SJCRH30 (cell line): ENCODE data around the gene CCN2. TPM values are rescaled to one million over a fixed set of nuclear protein-coding genes. Genes with fewer than 3 reads are reported as not detected.

Experiments used
- DNase-seq, 2 experiments: peaks; one replicate each; pipeline ENCODE4 v3.0.0-alpha.2; 2015 to 2020
- H3K27ac ChIP-seq: fragments of 250-450 bp; sonication (Bioruptor Pico); 2 replicates; pipeline ENCODE4 v1.5.1; 2020; ENCODE audit warnings: mild to moderate bottlenecking, moderate library complexity
- H3K27me3 ChIP-seq: fragments of 250-450 bp; sonication (Bioruptor Pico); 2 replicates; pipeline ENCODE4 v1.5.1; 2020; ENCODE audit warnings: mild to moderate bottlenecking, moderate library complexity
- H3K36me3 ChIP-seq: fragments of 250-450 bp; sonication (Bioruptor Pico); 2 replicates; pipeline ENCODE4 v1.5.1; 2020; ENCODE audit warnings: mild to moderate bottlenecking, moderate library complexity
- H3K4me1 ChIP-seq: fragments of 250-450 bp; sonication (Bioruptor Pico); 2 replicates; pipeline ENCODE4 v1.5.1; 2020; ENCODE audit warnings: mild to moderate bottlenecking, moderate library complexity
- H3K4me3 ChIP-seq: fragments of 250-450 bp; sonication (Bioruptor Pico); 2 replicates; pipeline ENCODE4 v1.5.1; 2020; ENCODE audit warnings: mild to moderate bottlenecking, moderate library complexity
- H3K9me3 ChIP-seq: fragments of 250-450 bp; sonication (Bioruptor Pico); replicated peaks from 2 replicates; pipeline ENCODE4 v1.5.1; 2020; ENCODE audit warnings: mild to moderate bottlenecking, moderate library complexity
- total RNA-seq: library from RNA; depleted of rRNA; stranded (reverse); fragments of >200 nt; shearing (Covaris generic); gene quantifications from 2 replicates; pipeline ENCODE4 v1.2.3, GENCODE V29; 2014; rRNA removed

Gene CCN2, protein sequence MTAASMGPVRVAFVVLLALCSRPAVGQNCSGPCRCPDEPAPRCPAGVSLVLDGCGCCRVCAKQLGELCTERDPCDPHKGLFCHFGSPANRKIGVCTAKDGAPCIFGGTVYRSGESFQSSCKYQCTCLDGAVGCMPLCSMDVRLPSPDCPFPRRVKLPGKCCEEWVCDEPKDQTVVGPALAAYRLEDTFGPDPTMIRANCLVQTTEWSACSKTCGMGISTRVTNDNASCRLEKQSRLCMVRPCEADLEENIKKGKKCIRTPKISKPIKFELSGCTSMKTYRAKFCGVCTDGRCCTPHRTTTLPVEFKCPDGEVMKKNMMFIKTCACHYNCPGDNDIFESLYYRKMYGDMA
- total RNA-seq: 2.3 TPM in 2 replicates

DNA sequence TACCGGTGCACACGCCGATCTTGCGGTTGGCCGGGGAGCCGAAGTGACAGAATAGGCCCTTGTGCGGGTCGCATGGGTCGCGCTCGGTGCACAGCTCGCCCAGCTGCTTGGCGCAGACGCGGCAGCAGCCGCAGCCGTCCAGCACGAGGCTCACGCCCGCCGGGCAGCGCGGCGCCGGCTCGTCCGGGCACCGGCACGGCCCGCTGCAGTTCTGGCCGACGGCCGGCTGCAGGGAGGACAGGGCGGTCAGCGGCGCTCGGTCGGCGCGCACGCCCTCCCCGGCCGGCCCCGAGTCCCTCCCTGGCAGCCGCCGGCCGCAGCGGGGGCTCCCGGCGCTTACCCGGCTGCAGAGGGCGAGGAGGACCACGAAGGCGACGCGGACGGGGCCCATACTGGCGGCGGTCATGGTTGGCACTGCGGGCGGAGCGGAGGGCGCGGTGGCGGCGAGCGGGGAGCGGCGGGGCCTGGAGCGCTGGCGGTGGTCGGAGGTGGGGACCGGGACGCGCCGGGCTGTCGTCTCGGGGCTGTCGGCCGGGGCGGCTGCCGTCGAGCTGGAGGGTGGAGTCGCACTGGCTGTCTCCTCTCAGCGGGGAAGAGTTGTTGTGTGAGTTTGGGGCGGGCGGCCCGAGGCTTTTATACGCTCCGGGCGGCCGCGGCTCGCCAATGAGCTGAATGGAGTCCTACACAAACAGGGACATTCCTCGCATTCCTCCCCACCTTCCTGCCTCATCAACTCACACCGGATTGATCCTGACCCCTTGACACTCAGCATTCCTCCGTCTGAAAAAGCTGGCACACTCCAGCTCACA, at the start of gene CCN2:
Gene CCN2 (minus strand): TSS at position 606 of the 809 bp plus-strand sequence. CDS start 200 bp downstream, at position 406.
- peak; percentile 87 to 90 for DNase-seq
- Histone ChIP-seq H3K9me3 (no peaks in the 10 kb centered on the region), H3K27me3 (no peaks in the 10 kb centered on the region), H3K36me3 (peaks cover 2% of the 10 kb centered on the region; the same call in 1 of the 2 replicates), H3K4me3 (peak within 1 kb of the TSS; percentile 65), H3K27ac (peak within 1 kb of the TSS; percentile 52), H3K4me1 (peaks cover 16% of the 10 kb centered on the region)

DNA sequence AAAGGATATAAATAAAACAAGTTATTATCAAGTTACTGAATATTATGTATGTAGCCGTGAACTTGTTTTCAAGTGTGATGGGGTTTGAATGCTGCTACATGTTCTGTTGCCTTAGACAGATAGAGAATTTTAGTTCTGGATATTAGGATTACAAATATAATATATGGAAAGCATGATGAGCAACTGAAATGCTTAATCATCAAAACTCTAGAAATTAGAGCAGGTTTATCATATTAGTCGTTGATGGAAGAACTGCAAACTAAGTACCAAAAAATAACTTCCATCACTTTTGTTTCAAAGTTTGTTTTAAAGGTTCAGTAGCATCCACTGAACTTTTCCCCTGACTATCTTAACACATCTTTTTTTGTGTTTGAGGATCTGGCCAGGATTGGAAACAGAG, 49.1 kb upstream of the CCN2 start:
- DNase-seq: no peak
- no peak overlapping the region for H3K27ac ChIP-seq
- no peaks in the 10 kb centered on the region for H3K27me3 ChIP-seq
- H3K36me3 ChIP-seq: no peaks in the 10 kb centered on the region
- H3K9me3 ChIP-seq: no peaks in the 10 kb centered on the region
- H3K4me1 ChIP-seq: peaks cover 13% of the 10 kb centered on the region
- H3K4me3 ChIP-seq: no peak overlapping the region

DNA sequence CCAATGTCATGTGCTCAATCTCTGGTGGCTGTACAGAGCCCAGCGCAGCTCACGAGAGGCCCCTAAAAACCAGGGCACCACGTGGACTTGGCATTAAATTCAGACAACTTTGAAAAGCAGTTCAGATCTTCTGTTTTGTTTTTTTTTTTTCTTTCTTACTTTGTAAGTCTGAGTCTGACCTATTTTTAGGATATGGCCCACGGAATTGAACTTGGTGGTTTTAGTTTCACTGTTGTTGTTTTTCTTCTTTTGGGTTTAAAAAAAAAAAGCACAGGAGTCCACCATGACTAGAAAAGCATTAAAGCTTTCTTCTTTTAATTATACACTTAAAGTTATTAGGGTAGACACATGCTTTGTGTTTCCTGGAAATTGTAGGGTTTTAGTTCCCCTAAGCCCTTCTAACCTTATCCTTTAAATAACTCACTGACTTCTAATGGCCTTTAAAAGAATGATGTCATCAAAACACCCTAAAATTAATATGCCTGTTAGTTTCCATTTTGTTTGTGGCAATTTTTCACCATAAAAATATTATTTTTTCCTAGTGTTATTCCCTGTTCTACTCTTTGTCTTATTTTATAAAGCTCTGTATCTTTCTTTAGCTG, 48.5 kb upstream of the CCN2 start:
- Histone ChIP-seq H3K4me3 (no peak overlapping the region), H3K27me3 (no peaks in the 10 kb centered on the region), H3K4me1 (peaks cover 13% of the 10 kb centered on the region), H3K9me3 (no peaks in the 10 kb centered on the region), H3K36me3 (no peaks in the 10 kb centered on the region), H3K27ac (no peak overlapping the region)
- no peak for DNase-seq

DNA sequence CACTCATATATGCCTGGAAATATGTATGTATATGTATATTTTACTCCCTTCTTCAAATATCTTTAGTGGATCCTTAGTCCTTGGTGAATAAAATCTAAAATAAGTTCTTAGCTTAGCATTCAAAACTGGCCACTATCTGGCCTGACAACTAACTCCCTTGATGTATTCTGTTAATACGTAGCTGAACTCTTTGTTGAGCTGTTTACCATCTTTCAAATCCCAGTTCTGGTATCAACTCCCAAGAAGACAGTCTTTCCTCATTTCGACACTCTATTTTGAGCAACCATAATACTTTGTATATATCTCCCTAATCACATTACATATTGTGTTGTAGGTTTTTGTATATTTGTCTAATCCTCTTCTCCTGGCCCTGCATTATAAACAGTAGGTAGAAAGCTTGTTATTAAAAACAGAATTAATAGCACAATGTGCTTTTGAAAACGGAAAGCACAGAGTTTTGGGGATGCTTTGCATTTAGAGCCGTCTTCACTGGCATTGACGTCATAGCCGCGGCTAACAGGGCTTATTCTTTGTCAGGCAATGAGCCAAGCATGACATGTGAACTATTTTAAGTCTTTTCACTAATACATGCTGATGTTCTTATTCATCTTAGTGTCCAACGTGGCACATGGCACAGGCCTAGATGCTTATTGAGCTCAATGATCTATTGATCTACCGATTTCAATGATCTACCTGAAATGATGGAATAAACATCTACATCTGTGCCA, 47.2 kb upstream of the CCN2 start:
- Histone ChIP-seq H3K4me3 (no peak overlapping the region), H3K4me1 (peaks cover 13% of the 10 kb centered on the region), H3K27me3 (no peaks in the 10 kb centered on the region), H3K9me3 (no peaks in the 10 kb centered on the region), H3K36me3 (no peaks in the 10 kb centered on the region), H3K27ac (no peak overlapping the region)
- DNase-seq: peak; percentile 38 to 68

DNA sequence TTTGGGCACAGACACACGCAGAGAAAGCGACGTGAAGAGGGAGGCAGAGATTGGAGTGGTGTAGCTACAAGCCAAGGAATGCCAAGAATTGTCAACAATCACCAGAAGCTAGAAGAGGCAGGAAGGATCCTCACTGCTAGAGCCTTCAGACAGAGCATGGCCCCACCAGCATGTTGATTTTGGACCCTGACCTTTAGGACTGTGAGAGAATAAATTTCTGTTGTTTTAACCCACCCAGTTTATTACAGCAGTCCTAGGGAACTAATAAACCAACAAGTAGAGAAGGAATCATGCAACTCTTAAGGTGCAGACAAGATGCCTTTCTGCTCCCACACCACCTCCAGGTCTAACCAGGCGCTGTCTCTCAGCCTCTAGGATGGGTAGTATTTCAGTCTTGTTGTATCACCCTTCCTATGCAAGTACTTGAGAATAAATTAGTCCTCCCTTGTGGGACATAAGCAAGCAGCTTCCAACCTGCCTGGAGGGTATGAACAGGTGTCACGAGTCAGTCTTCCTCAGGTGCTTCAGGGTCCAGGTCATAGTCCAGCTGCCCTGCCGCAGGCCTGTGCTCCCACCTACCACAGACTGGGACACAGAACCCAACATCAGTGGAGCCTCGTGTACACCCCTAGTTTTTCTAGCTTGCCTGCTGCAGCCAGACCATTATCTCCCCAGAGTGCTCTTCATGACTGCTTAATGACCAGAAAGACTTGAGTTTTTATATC, 46.4 kb upstream of the CCN2 start:
- Histone ChIP-seq H3K9me3 (no peaks in the 10 kb centered on the region), H3K4me3 (no peak overlapping the region), H3K4me1 (peaks cover 13% of the 10 kb centered on the region), H3K36me3 (no peaks in the 10 kb centered on the region), H3K27me3 (no peaks in the 10 kb centered on the region), H3K27ac (no peak overlapping the region)
- DNase-seq: no peak

DNA sequence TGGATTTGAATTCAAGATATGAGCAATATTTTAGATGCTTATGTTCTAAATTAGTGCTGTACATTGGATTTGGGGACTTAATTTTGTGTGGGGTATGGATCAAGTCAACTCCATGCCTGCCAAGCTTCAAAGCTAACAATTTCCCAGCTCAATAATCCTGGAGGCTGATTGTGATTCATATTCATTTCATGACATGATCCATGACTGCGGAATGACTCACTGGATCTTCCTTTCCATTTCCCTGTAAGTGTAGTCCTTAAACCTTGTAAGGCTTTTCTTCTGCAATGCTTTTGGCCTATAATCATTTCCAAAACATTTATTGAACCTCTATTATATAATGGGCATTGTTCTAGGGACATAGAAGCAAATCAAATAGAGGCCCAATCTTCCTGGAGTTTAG, 44.7 kb upstream of the CCN2 start:
- peaks cover 13% of the 10 kb centered on the region for H3K4me1 ChIP-seq
- no peaks in the 10 kb centered on the region for H3K36me3 ChIP-seq
- no peaks in the 10 kb centered on the region for H3K27me3 ChIP-seq
- DNase-seq: no peak
- H3K4me3 ChIP-seq: no peak overlapping the region
- H3K27ac ChIP-seq: no peak overlapping the region
- no peaks in the 10 kb centered on the region for H3K9me3 ChIP-seq

DNA sequence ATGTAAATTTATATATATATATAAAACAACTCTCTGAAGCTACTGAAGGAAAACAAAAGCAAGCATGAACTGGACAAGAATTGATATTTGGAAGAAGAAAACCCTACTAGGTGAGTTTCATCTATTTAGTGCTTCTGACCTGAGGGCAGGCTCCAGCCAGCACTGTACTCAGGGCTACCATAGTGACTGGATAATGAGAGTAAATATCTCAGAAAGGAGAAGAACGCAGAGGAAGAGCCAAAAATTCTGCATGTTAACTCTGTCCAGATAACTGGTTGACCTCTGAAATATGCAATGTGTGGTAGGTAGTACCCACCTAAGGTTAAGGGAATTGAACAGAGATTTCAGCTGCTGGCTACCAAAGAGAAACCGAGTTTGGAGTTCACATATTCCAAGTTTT, 41.4 kb upstream of the CCN2 start:
- Histone ChIP-seq H3K36me3 (no peaks in the 10 kb centered on the region), H3K4me3 (no peak overlapping the region), H3K27ac (no peak overlapping the region), H3K9me3 (no peaks in the 10 kb centered on the region), H3K27me3 (no peaks in the 10 kb centered on the region), H3K4me1 (peaks cover 6% of the 10 kb centered on the region; the same call in 1 of the 2 replicates)
- DNase-seq: no peak

DNA sequence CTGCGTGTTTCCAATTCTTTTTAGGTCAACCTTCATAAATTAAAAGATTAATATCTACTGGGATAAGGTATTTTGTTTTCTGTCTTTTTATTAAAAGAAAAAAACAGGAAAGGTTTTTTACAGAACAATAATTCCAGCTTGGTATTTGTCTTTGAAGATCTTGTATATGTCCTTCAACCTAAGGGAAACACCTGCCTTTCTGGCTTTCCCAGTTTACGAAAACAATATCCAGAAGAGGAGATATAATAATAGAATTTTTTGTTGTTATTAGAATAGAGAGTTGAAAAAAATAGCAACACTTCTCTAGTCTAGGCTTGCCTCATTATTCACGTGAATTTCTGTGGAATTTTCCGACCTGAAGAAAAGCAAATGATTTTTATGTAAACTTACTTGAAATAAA, 37.9 kb upstream of the CCN2 start:
- H3K27ac ChIP-seq: no peak overlapping the region
- H3K36me3 ChIP-seq: no peaks in the 10 kb centered on the region
- H3K4me1 ChIP-seq: no peaks in the 10 kb centered on the region
- H3K9me3 ChIP-seq: no peaks in the 10 kb centered on the region
- no peak for DNase-seq
- no peak overlapping the region for H3K4me3 ChIP-seq
- H3K27me3 ChIP-seq: no peaks in the 10 kb centered on the region

DNA sequence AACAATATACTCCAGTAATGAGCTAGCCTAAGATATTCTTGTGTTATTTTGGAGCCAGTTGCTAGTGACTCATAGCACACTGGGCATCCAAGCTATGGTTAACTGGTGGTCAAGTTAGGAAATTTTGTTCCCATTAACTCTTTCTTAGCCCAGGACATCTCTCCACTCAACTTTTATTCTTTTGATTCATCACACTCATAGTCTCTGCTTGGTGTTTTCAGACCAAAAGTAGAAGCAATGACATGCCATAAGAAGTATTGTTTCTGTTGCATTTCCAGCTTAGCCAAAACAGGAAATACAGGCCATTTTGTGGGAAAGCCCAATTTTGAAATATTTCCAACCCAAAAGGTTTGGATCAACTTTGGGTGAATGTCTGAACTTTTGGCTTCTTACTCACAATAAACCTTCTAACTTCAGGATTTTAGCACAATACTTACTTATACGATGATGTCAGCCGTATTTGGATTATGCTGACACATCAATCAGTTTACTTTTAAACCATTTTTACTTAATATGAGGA, 31.6 kb upstream of the CCN2 start:
- H3K27ac ChIP-seq: no peak overlapping the region
- DNase-seq: no peak

DNA sequence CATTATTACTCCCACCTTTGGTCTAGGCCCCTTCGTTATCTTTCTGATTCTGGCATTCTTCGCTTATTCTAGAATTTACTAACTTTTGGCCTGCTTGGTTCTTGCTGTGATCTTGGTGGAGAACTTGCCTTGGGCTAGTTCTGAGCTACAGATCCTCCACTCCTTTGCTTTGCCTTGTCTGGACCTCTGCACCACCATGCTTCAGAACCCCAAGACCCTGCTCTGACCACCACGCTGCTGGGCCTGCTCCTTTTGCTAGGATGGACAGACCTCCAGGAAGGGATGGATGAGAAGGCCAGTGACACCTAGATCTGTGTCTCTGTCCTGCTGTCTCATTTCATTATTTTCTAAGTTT, 30.4 kb upstream of the CCN2 start:
- no peaks in the 10 kb centered on the region for H3K9me3 ChIP-seq
- no peaks in the 10 kb centered on the region for H3K36me3 ChIP-seq
- H3K27ac ChIP-seq: no peak overlapping the region
- no peaks in the 10 kb centered on the region for H3K4me1 ChIP-seq
- no peak for DNase-seq
- H3K4me3 ChIP-seq: no peak overlapping the region
- no peaks in the 10 kb centered on the region for H3K27me3 ChIP-seq

More for the DNA sequence above, 31.6 kb upstream of the CCN2 start:
- Histone ChIP-seq H3K4me3 (no peak overlapping the region), H3K27me3 (no peaks in the 10 kb centered on the region), H3K9me3 (no peaks in the 10 kb centered on the region), H3K36me3 (no peaks in the 10 kb centered on the region), H3K4me1 (no peaks in the 10 kb centered on the region)

DNA sequence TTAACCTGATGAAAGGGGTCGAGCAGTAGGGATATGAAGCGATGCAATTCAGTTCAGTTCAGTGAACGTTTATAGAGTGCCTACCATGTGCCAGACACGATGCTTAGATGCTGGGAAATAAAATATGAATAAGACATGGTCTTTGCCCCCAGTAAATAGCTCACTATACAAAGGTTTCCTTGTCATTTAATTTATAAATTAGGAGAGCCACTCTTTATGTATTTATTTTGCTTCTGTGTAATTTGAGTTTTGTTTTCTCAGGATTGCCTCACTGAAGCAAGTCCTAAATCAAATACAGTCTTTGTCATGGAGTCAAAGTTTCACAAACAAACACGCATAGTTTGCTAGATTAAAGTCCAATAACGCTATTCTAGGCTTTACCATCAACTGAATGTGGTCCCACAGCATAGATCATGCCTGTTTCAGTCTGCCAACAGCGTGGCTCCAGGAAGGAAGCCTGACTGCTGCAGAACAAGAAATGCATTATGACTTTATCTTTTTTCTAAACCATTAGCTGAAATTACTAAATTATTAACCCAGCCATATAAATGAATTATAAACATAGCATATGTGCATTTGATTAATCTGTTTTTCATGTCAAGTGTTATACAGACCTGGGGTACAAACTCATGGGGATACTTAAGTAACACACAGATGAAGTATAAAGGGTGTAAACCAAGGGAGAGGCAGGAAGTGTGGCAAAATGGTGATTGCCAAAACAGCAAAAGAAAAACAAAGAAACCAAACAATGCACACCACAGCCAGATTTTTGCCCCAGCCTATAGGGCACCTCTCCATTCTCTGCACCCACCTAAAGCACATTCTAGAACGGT, 29.8 kb upstream of the CCN2 start:
- DNase-seq: no peak
- Histone ChIP-seq H3K9me3 (no peaks in the 10 kb centered on the region), H3K27me3 (no peaks in the 10 kb centered on the region), H3K27ac (no peak overlapping the region), H3K4me1 (no peaks in the 10 kb centered on the region), H3K36me3 (no peaks in the 10 kb centered on the region), H3K4me3 (no peak overlapping the region)

DNA sequence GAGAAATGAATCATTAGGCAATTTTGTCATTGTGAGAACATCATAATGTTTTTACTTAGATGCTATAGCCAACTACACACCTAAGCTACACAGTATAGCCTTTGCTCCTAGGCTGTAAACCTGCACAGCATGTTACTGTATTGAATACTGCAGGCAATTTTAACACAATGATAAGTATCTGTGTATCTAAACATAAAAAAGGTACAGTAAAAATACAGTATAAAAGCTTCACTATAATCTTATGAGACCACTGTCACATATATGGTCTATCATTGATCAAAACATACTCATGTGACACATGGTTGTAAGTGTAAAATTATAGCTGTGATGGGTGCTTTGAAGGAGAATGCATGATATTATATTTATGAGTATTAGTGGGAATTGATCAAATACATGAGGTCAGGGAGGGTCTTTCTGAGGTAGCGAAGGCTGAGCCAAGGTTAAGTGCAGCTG, 29.2 kb upstream of the CCN2 start:
- no peak overlapping the region for H3K4me3 ChIP-seq
- H3K36me3 ChIP-seq: no peaks in the 10 kb centered on the region
- no peaks in the 10 kb centered on the region for H3K4me1 ChIP-seq
- no peaks in the 10 kb centered on the region for H3K9me3 ChIP-seq
- H3K27ac ChIP-seq: no peak overlapping the region
- H3K27me3 ChIP-seq: no peaks in the 10 kb centered on the region
- no peak for DNase-seq
